Brain microvascular endothelial cell (primary cell): Measurements from ENCODE around the gene DHRS12.

Experiments
- DNase-seq: peaks from one replicate; pipeline ENCODE4 v3.0.0-alpha.2; 2020
- H3K27ac ChIP-seq: fragments of 250-450 bp; sonication (Bioruptor Pico); 2 replicates; pipeline ENCODE4 v1.5.1; 2020; ENCODE audit warnings: mild to moderate bottlenecking, moderate library complexity
- H3K27me3 ChIP-seq: fragments of 250-450 bp; sonication (Bioruptor Pico); replicated peaks from 2 replicates; pipeline ENCODE4 v1.5.1; 2020; ENCODE audit warnings: mild to moderate bottlenecking
- H3K36me3 ChIP-seq: fragments of 250-450 bp; sonication (Bioruptor Pico); replicated peaks from 2 replicates; pipeline ENCODE4 v1.5.1; 2020; ENCODE audit warnings: mild to moderate bottlenecking
- H3K4me3 ChIP-seq: 2 replicates; pipeline ENCODE4 v1.5.1; 2011; ENCODE audit warnings: low read depth, mild to moderate bottlenecking, control low read depth, low read length, moderate library complexity
- in situ Hi-C: cut with HindIII; loops from 2 replicates; pipeline ENCODE4 v1.10.0; 2017; ENCODE audit warnings: low sequenced_read_pairs, low pct_ligation_motif_present
- TF ChIP-seq, protein P1 (sequence below): IDR thresholded peaks from 2 replicates; pipeline ENCODE4 v1.5.1; 2011; ENCODE audit warnings: low read depth, mild to moderate bottlenecking, moderate library complexity, low read length, control low read depth, inconsistent platforms; ENCODE audit errors: missing control alignments

Gene DHRS12

GRCh38 chr13:51733374-51734298 lies 70.3 kb downstream of the DHRS12 start:
- no peak for DNase-seq
- H3K36me3 ChIP-seq, result no peaks in the 10 kb centered on the region
- no peak overlapping the region for H3K27ac ChIP-seq
- no peak overlapping the region for H3K4me3 ChIP-seq
- in situ Hi-C loops, result no loop called here
- TF ChIP-seq, protein P1, sequence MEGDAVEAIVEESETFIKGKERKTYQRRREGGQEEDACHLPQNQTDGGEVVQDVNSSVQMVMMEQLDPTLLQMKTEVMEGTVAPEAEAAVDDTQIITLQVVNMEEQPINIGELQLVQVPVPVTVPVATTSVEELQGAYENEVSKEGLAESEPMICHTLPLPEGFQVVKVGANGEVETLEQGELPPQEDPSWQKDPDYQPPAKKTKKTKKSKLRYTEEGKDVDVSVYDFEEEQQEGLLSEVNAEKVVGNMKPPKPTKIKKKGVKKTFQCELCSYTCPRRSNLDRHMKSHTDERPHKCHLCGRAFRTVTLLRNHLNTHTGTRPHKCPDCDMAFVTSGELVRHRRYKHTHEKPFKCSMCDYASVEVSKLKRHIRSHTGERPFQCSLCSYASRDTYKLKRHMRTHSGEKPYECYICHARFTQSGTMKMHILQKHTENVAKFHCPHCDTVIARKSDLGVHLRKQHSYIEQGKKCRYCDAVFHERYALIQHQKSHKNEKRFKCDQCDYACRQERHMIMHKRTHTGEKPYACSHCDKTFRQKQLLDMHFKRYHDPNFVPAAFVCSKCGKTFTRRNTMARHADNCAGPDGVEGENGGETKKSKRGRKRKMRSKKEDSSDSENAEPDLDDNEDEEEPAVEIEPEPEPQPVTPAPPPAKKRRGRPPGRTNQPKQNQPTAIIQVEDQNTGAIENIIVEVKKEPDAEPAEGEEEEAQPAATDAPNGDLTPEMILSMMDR, result peak; percentile 29
- H3K27me3 ChIP-seq, result no peaks in the 10 kb centered on the region

DNA sequence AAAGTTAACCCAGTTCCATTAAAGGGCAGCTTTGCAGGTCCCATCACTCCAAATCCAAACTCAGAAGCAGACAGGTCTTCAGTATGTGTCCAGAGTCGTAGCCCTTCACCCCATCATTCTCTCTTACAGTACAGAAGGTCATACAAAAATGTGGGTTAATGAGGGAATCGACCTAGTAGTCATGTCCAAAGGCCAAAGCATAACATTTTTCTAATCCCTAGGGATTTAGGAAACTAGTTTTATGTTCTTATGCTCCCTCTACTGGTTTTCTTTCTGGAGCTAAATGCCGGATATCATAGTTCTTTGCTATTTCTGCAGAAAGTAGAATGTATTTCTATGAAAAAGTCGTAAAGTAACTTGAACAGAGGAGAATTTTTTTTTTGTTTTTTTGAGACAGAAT lies 72.2 kb downstream of the DHRS12 start:
- in situ Hi-C loops, result no loop called here
- no peak for DNase-seq
- Histone ChIP-seq H3K27ac (no peak overlapping the region), H3K4me3 (no peak overlapping the region), H3K27me3 (no peaks in the 10 kb centered on the region), H3K36me3 (no peaks in the 10 kb centered on the region)
- TF ChIP-seq, protein P1, result peak; percentile 31

DNA sequence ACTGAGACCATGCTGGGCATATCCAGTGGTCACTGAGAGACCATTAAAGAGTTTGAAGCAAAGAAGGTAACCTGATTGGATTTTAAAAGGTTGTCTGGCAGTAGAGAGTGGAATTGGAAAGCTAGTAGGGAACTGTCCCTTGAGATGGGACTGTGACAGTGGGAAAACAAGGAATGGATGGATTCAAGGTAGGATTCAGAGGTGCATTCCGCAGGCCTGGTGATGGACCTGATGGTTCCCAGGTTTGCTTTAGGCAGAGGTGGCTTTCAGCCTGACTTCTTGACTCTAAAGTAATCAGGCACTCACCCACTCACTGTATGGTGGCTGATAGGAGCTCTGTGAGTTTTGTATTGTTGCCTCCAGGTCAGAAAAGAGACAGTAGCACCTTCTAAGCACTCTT lies 73.0 kb downstream of the DHRS12 start:
- TF ChIP-seq, protein P1, result no peak
- in situ Hi-C loops, result no loop called here
- no peak overlapping the region for H3K4me3 ChIP-seq
- DNase-seq, result no peak
- H3K27ac ChIP-seq, result peak overlapping the region; percentile 89
- no peaks in the 10 kb centered on the region for H3K27me3 ChIP-seq
- no peaks in the 10 kb centered on the region for H3K36me3 ChIP-seq

DNA sequence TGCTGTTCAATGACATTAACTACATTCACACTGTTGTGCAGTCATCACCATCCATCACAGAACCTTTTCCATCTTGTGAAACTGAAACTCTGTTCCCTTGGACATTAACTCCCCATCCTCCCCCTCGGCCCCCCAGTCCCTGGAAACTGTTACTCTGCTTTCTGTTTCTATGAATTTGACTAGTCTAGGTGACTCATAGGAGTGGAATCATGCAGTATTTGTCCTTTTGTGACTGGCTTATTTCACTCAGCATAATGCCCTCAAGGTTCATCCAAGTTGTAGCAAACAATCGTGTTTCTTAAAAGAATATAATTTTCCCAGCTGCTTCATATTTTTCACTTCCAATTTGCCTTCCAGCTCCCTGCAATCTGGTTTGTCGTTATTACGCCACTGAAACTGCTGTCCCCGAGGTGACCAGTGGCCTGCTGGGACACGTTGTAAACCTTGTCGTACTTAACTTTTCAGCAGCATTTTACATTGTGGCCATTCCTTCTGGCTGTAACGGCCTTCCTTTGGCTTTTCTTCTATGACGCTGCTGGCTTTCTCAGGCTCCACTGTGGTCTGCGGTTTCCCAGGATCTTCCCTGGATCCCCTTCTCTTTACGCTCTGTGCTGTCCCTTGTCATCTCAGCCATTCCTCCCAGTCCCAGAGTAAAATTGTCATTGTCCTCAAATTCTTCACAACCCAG lies 74.0 kb downstream of the DHRS12 start:
- peak; percentile 92 for DNase-seq
- no peak overlapping the region for H3K4me3 ChIP-seq
- in situ Hi-C loops, result no loop called here
- H3K27ac ChIP-seq, result peak overlapping the region; percentile 89
- H3K27me3 ChIP-seq, result no peaks in the 10 kb centered on the region
- H3K36me3 ChIP-seq, result no peaks in the 10 kb centered on the region
- TF ChIP-seq, protein P1, result no peak

DNA sequence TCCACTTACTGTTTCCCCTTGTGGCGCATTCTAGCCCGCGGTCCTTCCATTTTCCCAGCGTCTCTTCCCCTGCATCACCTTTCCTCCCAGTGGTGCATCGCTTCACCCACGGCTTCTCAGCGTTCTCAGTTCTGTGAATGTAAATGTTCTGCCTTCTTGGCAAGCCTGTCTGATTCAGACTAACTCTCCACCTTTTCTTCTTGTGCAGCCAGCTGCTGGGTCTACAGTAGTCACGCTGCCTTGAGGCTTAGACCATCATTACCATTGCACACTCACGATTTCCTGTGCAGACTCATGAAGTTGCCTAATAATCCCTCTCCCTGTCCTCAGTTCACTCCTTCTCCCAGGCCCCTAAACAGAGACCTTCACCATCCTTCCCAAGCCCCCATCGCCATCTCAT lies 75.0 kb downstream of the DHRS12 start:
- peak; percentile 75 for DNase-seq
- TF ChIP-seq, protein P1, result peak; percentile 3
- in situ Hi-C loops, result no loop called here
- no peaks in the 10 kb centered on the region for H3K27me3 ChIP-seq
- H3K36me3 ChIP-seq, result no peaks in the 10 kb centered on the region
- H3K4me3 ChIP-seq, result no peak overlapping the region
- peak overlapping the region; percentile 89 for H3K27ac ChIP-seq
